H1 (cell line): ENCODE data around the gene CADM1. TPM values are rescaled to one million over a fixed set of nuclear protein-coding genes. Genes with fewer than 3 reads are reported as not detected.
A peak's percentile ranks its signal among the peaks of the same experiment; 100 is the strongest.

ENCODE experiments used
- CTCF ChIA-PET: fragments of 300-600 bp; sonication (Branson Sonifier 250); formaldehyde crosslinking; loops from one replicate; lab custom pipeline; 2021; ENCODE audit not compliant: partially characterized antibody; lab: Charles Lee
- POLR2A ChIA-PET: fragments of 300-600 bp; sonication (Branson Sonifier 250); formaldehyde crosslinking; loops from one replicate; lab custom pipeline; 2021; ENCODE audit warnings: inconsistent platforms; ENCODE audit not compliant: partially characterized antibody; lab: Charles Lee
- DNase-seq, 2 experiments: peaks; one replicate each; pipeline versions ENCODE4 v3.0.0 to v3.0.0-alpha.2; 2010 to 2022; ENCODE audit warnings: low spot score in 2 of 2, low read depth in 1 of 2, mixed read lengths in 1 of 2
- FAIRE-seq: peaks from 2 replicates; lab custom pipeline; 2011; peaks lifted over from hg19 to GRCh38; lab: Jason Lieb, UNC
- H2AFZ ChIP-seq: 2 replicates; pipeline ENCODE4 v1.8.1; 2012; ENCODE audit warnings: low read length, inconsistent platforms
- H2AK5ac ChIP-seq: 2 replicates; pipeline ENCODE4 v1.6.1; 2013; ENCODE audit warnings: low read depth, low read length
- H2BK120ac ChIP-seq: replicated peaks from 2 replicates; pipeline ENCODE3; 2013; ENCODE audit warnings: low read depth, low read length, inconsistent platforms
- H2BK12ac ChIP-seq: 2 replicates; pipeline ENCODE4 v1.6.1; 2013; ENCODE audit warnings: low read depth, low read length
- H2BK15ac ChIP-seq: 2 replicates; pipeline ENCODE4 v1.6.1; 2013; ENCODE audit warnings: low read length
- H2BK20ac ChIP-seq: 2 replicates; pipeline ENCODE4 v1.6.1; 2013; ENCODE audit warnings: low read length
- H2BK5ac ChIP-seq: 2 replicates; pipeline ENCODE4 v1.6.1; 2013; ENCODE audit warnings: low read depth, low read length
- H3K14ac ChIP-seq: 2 replicates; pipeline ENCODE4 v1.6.1; 2013; ENCODE audit warnings: inconsistent platforms; ENCODE audit not compliant: insufficient read length
- H3K18ac ChIP-seq: 2 replicates; pipeline ENCODE4 v1.6.1; 2013; ENCODE audit warnings: low read length; ENCODE audit errors: extremely low read depth
- H3K23ac ChIP-seq: 2 replicates; pipeline ENCODE4 v1.6.1; 2013; ENCODE audit warnings: inconsistent platforms; ENCODE audit not compliant: insufficient read length
- H3K23me2 ChIP-seq: 2 replicates; pipeline ENCODE4 v1.6.1; 2013; ENCODE audit warnings: low read depth, low read length
- H3K27ac ChIP-seq: 2 replicates; pipeline ENCODE4 v1.6.1; 2011; ENCODE audit warnings: low read depth, low read length, inconsistent platforms
- H3K27me3 ChIP-seq, 4 experiments: replicated peaks in 1 of 4; 1 replicate in 1 of 4; 2 replicates in 3 of 4; pipeline versions ENCODE4 v1.6.1 to v1.8.1; 2011 to 2013; ENCODE audit warnings: low read length in 3 of 4, mild to moderate bottlenecking in 3 of 4, inconsistent platforms in 2 of 4, mixed read lengths in 2 of 4, moderate library complexity in 1 of 4; ENCODE audit not compliant: control insufficient read depth in 3 of 4, insufficient read depth in 3 of 4; ENCODE audit errors: extremely low read depth in 1 of 4
- H3K36me3 ChIP-seq, 4 experiments: 2 replicates each; pipeline versions ENCODE4 v1.6.1 to v1.8.1; 2011 to 2013; ENCODE audit warnings: mild to moderate bottlenecking in 4 of 4, low read length in 3 of 4, moderate library complexity in 2 of 4, control low read depth in 1 of 4, inconsistent platforms in 1 of 4; ENCODE audit not compliant: insufficient read depth in 4 of 4, control insufficient read depth in 2 of 4
- H3K4ac ChIP-seq: replicated peaks from 2 replicates; pipeline ENCODE3; 2013; ENCODE audit warnings: low read length, low read depth, mixed read lengths, inconsistent platforms; ENCODE audit not compliant: insufficient read length
- H3K4me1 ChIP-seq, 4 experiments: replicated peaks in 1 of 4; 1 replicate in 1 of 4; 2 replicates in 3 of 4; pipeline versions ENCODE4 v1.6.1 to v1.8.1; 2011 to 2013; ENCODE audit warnings: low read length in 3 of 4, inconsistent platforms in 2 of 4, mixed read lengths in 1 of 4; ENCODE audit not compliant: insufficient read depth in 4 of 4, control insufficient read depth in 3 of 4
- H3K4me2 ChIP-seq, 2 experiments: 2 replicates each; pipeline versions ENCODE4 v1.6.1 to v1.8.1; 2011 to 2013; ENCODE audit warnings: low read depth in 2 of 2, low read length in 2 of 2, control low read depth in 1 of 2, inconsistent platforms in 1 of 2, mild to moderate bottlenecking in 1 of 2; ENCODE audit not compliant: insufficient read depth in 1 of 2
- H3K4me3 ChIP-seq, 4 experiments: fragments of 200-600, 300-600 bp in 1 of 4; sonication (generic), shearing (Covaris generic), sonication (Bioruptor Twin) in 1 of 4; 2 replicates each; pipeline versions ENCODE4 v1.5.1 to v1.8.1; 2011 to 2016; ENCODE audit warnings: low read length in 4 of 4, low read depth in 3 of 4, control low read depth in 2 of 4, inconsistent platforms in 2 of 4, mild to moderate bottlenecking in 2 of 4, mixed read lengths in 1 of 4, moderate library complexity in 1 of 4; ENCODE audit not compliant: insufficient read depth in 2 of 4; ENCODE audit errors: extremely low read depth in 1 of 4
- H3K56ac ChIP-seq: replicated peaks from 2 replicates; pipeline ENCODE3; 2013; ENCODE audit warnings: low read depth, mild to moderate bottlenecking, mixed read lengths, low read length, inconsistent platforms; ENCODE audit not compliant: insufficient read length
- H3K79me1 ChIP-seq: 2 replicates; pipeline ENCODE4 v1.6.1; 2013; ENCODE audit warnings: low read depth, low read length, control low read depth
- H3K79me2 ChIP-seq, 2 experiments: 2 replicates each; pipeline versions ENCODE4 v1.6.1 to v1.8.1; 2012 to 2013; ENCODE audit warnings: low read length in 2 of 2, mild to moderate bottlenecking in 2 of 2, inconsistent platforms in 1 of 2; ENCODE audit not compliant: insufficient read depth in 2 of 2, control insufficient read depth in 1 of 2
- H3K9ac ChIP-seq, 4 experiments: replicated peaks in 1 of 4; 1 replicate in 1 of 4; 2 replicates in 3 of 4; pipeline versions ENCODE4 v1.6.1 to v1.8.1; 2011 to 2013; ENCODE audit warnings: low read depth in 3 of 4, low read length in 3 of 4, control low read depth in 2 of 4, mild to moderate bottlenecking in 2 of 4, moderate library complexity in 2 of 4, inconsistent platforms in 1 of 4; ENCODE audit errors: extremely low read depth in 1 of 4
- H3K9me3 ChIP-seq, 2 experiments: 2 replicates each; pipeline versions ENCODE4 v1.6.1 to v1.8.1; 2012 to 2013; ENCODE audit warnings: mild to moderate bottlenecking in 2 of 2, moderate library complexity in 2 of 2, control low read depth in 1 of 2, inconsistent platforms in 1 of 2, low read depth in 1 of 2, low read length in 1 of 2, mixed read lengths in 1 of 2; ENCODE audit not compliant: insufficient read depth in 2 of 2
- H4K20me1 ChIP-seq, 2 experiments: replicated peaks in 1 of 2; 2 replicates each; pipeline versions ENCODE3 to v1.8.1; 2011 to 2013; ENCODE audit warnings: inconsistent platforms in 2 of 2, low read length in 2 of 2, mild to moderate bottlenecking in 1 of 2; ENCODE audit not compliant: insufficient read depth in 2 of 2, control insufficient read depth in 1 of 2
- H4K5ac ChIP-seq: 2 replicates; pipeline ENCODE4 v1.6.1; 2013; ENCODE audit warnings: low read length, low read depth, mixed read lengths, inconsistent platforms; ENCODE audit not compliant: insufficient read length
- H4K8ac ChIP-seq: 2 replicates; pipeline ENCODE4 v1.8.0; 2013; ENCODE audit warnings: mild to moderate bottlenecking, moderate library complexity, low read length, inconsistent platforms; ENCODE audit not compliant: insufficient read depth; ENCODE audit errors: extremely low read depth
- H4K91ac ChIP-seq: replicated peaks from 2 replicates; pipeline ENCODE3; 2013; ENCODE audit warnings: low read length, mixed read lengths, inconsistent platforms; ENCODE audit not compliant: insufficient read length
- ATF2 ChIP-seq: IDR thresholded peaks from 2 replicates; pipeline ENCODE4 v1.6.1; 2012; ENCODE audit warnings: low read length, inconsistent platforms
- E2F6 ChIP-seq: IDR thresholded peaks from 2 replicates; pipeline ENCODE4 v1.6.1; 2012; ENCODE audit warnings: inconsistent platforms
- EZH2 ChIP-seq: fragments of 200-600 bp; sonication (generic); IDR thresholded peaks from 2 replicates; pipeline ENCODE4 v1.7.1; 2012; ENCODE audit warnings: low read depth, mild to moderate bottlenecking, moderate library complexity, low read length, inconsistent platforms; ENCODE audit not compliant: severe bottlenecking
- KDM4A ChIP-seq: IDR thresholded peaks from one replicate; pipeline ENCODE4 v1.7.1; 2012; ENCODE audit warnings: low read depth, mild to moderate bottlenecking, moderate library complexity, low read length, inconsistent platforms; ENCODE audit not compliant: severe bottlenecking
- MAX ChIP-seq: IDR thresholded peaks from 2 replicates; pipeline ENCODE4 v1.6.1; 2012; ENCODE audit warnings: inconsistent platforms
- RBBP5 ChIP-seq: IDR thresholded peaks from 2 replicates; pipeline ENCODE4 v1.7.1; 2012; ENCODE audit warnings: low read depth, mild to moderate bottlenecking, inconsistent platforms, low read length, moderate library complexity, borderline replicate concordance
- SP2 ChIP-seq: IDR thresholded peaks from 2 replicates; pipeline ENCODE4 v1.6.1; 2012; ENCODE audit warnings: mild to moderate bottlenecking, low read length, inconsistent platforms
- TAF1 ChIP-seq: IDR thresholded peaks from 2 replicates; pipeline ENCODE4 v1.6.1; 2011; ENCODE audit warnings: mild to moderate bottlenecking, low read depth, low read length
- WGBS, 2 experiments: shearing (Covaris generic) in 1 of 2; methylation state at CpG; one replicate each; pipeline versions ENCODE4 v1.1.6 to v1.1.7; 2013 to 2015; ENCODE audit warnings: low lambda C conversion rate in 2 of 2, mixed read lengths in 2 of 2, inconsistent platforms in 1 of 2, low coverage in 1 of 2, missing lambda C conversion rate in 1 of 2; ENCODE audit not compliant: insufficient replicate concordance in 2 of 2, insufficient coverage in 1 of 2, insufficient read length in 1 of 2; ENCODE audit errors: extremely low coverage in 1 of 2, missing lambda C conversion rate in 1 of 2; 5-methylcytosine and 5-hydroxymethylcytosine counted together
- polyA plus RNA-seq, 7 experiments: library from polyadenylated mRNA; depleted of rRNA in 3 of 7; stranded (reverse) in 5 of 7; unstranded in 2 of 7; fragments of >200 nt in 5 of 7; fragments of 200-250 nt in 2 of 7; gene quantifications; 1 replicate in 5 of 7; 2 replicates in 1 of 7; 4 replicates in 1 of 7; pipeline versions ENCODE4 v1.2.1 to v1.2.3, GENCODE V29; 2011 to 2013; ENCODE audit warnings: missing spikeins in 2 of 7, mixed read lengths in 2 of 7
- total RNA-seq: library from RNA; stranded (reverse); fragmentation: NEBNext Ultra II Directional; extraction: Animal tissue kit (Norgen Biotek cat#: 25700); gene quantifications from 2 replicates; pipeline ENCODE4 v1.2.1, GENCODE V29; 2021

The CADM1 gene
- total and polyA plus RNA-seq, 2 of the 8 experiments (the other 6 are each of a cell fraction or from before 2014, with no cell fraction given) = 8.3 to 25.3 TPM

- no peak for FAIRE-seq
- no peak overlapping the region for H3K14ac ChIP-seq
- TF ChIP-seq ATF2 = no peak
- no peak for TF ChIP-seq SP2
- TF ChIP-seq E2F6 = peak; percentile 34; the same call in 1 of the 2 replicates
- no peak for TF ChIP-seq RBBP5
- peak; percentile 17 for TF ChIP-seq EZH2
- peak; percentile 88 for TF ChIP-seq KDM4A
- peak; percentile 31; the same call in 1 of the 2 replicates for TF ChIP-seq MAX
- peak; percentile 22; the same call in 1 of the 2 replicates for TF ChIP-seq TAF1
Observed at GRCh38 chr11:115503083-115503885, 931 bp downstream of the CADM1 start.

More at GRCh38 chr11:115503083-115503885, 931 bp downstream of the CADM1 start:
- Histone ChIP-seq H3K27me3 (peaks cover 12 to 41% (median 36%) of the 10 kb centered on the region in 4 experiments), H3K4ac (no peak overlapping the region), H3K79me2 (no peaks in the 10 kb centered on the region), H4K5ac (no peak overlapping the region), H2AFZ (no peak overlapping the region), H3K36me3 (no peaks in the 10 kb centered on the region), H3K56ac (no peak overlapping the region), H2BK15ac (no peak overlapping the region), H4K20me1 (peaks cover 6 to 11% of the 10 kb centered on the region in 2 experiments), H4K91ac (no peak overlapping the region), H2BK5ac (no peak overlapping the region), H3K9ac (peak overlapping the region in 2 of 4 experiments; percentile 20 to 22; a peak in 1 of 7 replicates), H3K27ac (no peak overlapping the region), H2BK120ac (no peak overlapping the region), H3K9me3 (no peaks in the 10 kb centered on the region), H2AK5ac (no peak overlapping the region), H3K4me2 (peak overlapping the region; percentile 98 to 99), H3K4me1 (peaks cover 7 to 18% (median 16%) of the 10 kb centered on the region in 4 experiments; a peak in 6 of 7 replicates), H3K23me2 (peaks cover 29% of the 10 kb centered on the region), H4K8ac (no peak overlapping the region), H3K23ac (no peak overlapping the region), H3K4me3 (peak overlapping the region; percentile 67 to 91 (median 86)), H3K79me1 (peaks cover 3% of the 10 kb centered on the region; the same call in 1 of the 2 replicates), H2BK20ac (no peak overlapping the region), H2BK12ac (no peak overlapping the region), H3K18ac (no peak overlapping the region; the same call in 1 of the 2 replicates)
- ChIA-PET POLR2A (interaction anchor here (0.8 to 1.8 kb wide), 5 partner anchors 10 to 70 kb away, joined by 3 to 7 read pairs (median 3); no protein-coding TSS in a partner anchor), CTCF (interaction anchor here (0.7 to 3.0 kb wide), 8 partner anchors 25 to 338 kb away, joined by 3 to 17 read pairs (median 4); no protein-coding TSS in a partner anchor)
- peak in 1 of 2 experiments; percentile 77 for DNase-seq
- WGBS, 2 experiments = 2% methylated on average over 55 of the region's 77 CpGs; no CpG with 5 or more reads in 1 of the 2 experiments
